Measurements from ENCODE around the gene IMMP2L.

DNA sequence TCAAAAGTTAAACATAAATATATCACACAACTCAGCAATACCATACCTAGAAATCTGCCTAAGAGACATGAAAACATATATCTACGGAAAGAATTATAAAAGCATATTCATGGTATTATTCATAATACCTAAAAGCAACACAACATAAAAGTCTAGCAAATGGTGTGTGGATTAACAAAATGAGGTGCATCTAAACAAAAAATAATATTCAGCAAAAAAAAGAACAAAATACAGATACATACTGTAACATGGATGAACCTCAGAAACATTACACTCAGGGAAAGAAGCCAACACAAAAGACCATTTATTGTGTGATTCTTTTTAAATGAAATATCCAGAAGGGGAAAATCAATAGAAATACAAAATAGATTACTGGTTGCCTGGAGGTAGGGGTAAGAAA is 155.0 kb downstream of the IMMP2L start:
- TF ChIP-seq, protein P1, sequence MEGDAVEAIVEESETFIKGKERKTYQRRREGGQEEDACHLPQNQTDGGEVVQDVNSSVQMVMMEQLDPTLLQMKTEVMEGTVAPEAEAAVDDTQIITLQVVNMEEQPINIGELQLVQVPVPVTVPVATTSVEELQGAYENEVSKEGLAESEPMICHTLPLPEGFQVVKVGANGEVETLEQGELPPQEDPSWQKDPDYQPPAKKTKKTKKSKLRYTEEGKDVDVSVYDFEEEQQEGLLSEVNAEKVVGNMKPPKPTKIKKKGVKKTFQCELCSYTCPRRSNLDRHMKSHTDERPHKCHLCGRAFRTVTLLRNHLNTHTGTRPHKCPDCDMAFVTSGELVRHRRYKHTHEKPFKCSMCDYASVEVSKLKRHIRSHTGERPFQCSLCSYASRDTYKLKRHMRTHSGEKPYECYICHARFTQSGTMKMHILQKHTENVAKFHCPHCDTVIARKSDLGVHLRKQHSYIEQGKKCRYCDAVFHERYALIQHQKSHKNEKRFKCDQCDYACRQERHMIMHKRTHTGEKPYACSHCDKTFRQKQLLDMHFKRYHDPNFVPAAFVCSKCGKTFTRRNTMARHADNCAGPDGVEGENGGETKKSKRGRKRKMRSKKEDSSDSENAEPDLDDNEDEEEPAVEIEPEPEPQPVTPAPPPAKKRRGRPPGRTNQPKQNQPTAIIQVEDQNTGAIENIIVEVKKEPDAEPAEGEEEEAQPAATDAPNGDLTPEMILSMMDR (IDR thresholded peaks at IDR 0.05) = no peak
- TF ChIP-seq, protein P2, sequence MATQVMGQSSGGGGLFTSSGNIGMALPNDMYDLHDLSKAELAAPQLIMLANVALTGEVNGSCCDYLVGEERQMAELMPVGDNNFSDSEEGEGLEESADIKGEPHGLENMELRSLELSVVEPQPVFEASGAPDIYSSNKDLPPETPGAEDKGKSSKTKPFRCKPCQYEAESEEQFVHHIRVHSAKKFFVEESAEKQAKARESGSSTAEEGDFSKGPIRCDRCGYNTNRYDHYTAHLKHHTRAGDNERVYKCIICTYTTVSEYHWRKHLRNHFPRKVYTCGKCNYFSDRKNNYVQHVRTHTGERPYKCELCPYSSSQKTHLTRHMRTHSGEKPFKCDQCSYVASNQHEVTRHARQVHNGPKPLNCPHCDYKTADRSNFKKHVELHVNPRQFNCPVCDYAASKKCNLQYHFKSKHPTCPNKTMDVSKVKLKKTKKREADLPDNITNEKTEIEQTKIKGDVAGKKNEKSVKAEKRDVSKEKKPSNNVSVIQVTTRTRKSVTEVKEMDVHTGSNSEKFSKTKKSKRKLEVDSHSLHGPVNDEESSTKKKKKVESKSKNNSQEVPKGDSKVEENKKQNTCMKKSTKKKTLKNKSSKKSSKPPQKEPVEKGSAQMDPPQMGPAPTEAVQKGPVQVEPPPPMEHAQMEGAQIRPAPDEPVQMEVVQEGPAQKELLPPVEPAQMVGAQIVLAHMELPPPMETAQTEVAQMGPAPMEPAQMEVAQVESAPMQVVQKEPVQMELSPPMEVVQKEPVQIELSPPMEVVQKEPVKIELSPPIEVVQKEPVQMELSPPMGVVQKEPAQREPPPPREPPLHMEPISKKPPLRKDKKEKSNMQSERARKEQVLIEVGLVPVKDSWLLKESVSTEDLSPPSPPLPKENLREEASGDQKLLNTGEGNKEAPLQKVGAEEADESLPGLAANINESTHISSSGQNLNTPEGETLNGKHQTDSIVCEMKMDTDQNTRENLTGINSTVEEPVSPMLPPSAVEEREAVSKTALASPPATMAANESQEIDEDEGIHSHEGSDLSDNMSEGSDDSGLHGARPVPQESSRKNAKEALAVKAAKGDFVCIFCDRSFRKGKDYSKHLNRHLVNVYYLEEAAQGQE (IDR thresholded peaks at IDR 0.05; ENCODE audit: insufficient read depth in 1 of 2, low read depth in 2 of 2, low read length in 1 of 2) = no peak
